Activated T-cell treated with anti-CD3 and anti-CD28 coated beads for 24 hours (primary cell): Measurements from ENCODE around the gene ZNF77.
"Not testable (repeated sequence)": the region's sequence is repeated elsewhere in the genome, so short reads cannot be mapped to it uniquely, and the experiment has no call there.

Experiments
- DNase-seq: peaks from one replicate; pipeline ENCODE4 v3.0.0-alpha.2; 2020; ENCODE audit warnings: low read depth

ZNF77 gene

GRCh38 chr19:2970201-2970835, 25.5 kb upstream of the ZNF77 start:
- DNase-seq: no peak

- no peak for DNase-seq
Observed at GRCh38 chr19:2969104-2969504, 24.3 kb upstream of the ZNF77 start.

GRCh38 chr19:2967972-2968371, 23.2 kb upstream of the ZNF77 start:
- no peak for DNase-seq

- no peak for DNase-seq
Observed at GRCh38 chr19:2964874-2965273, 20.1 kb upstream of the ZNF77 start.

GRCh38 chr19:2963631-2964030, 18.9 kb upstream of the ZNF77 start:
- not testable (repeated sequence) for DNase-seq

- no peak for DNase-seq
Observed at GRCh38 chr19:2963122-2963521, 18.4 kb upstream of the ZNF77 start.

- peak; percentile 46 for DNase-seq
Observed at GRCh38 chr19:2962018-2962670, 17.4 kb upstream of the ZNF77 start.

GRCh38 chr19:2960120-2960519, 15.3 kb upstream of the ZNF77 start:
- no peak for DNase-seq

GRCh38 chr19:2957160-2957559, 12.4 kb upstream of the ZNF77 start:
- DNase-seq: no peak

- no peak for DNase-seq
Observed at GRCh38 chr19:2952953-2953481, 8.2 kb upstream of the ZNF77 start.

GRCh38 chr19:2950286-2951124, 5.7 kb upstream of the ZNF77 start:
- peak; percentile 100 for DNase-seq

- no peak for DNase-seq
Observed at GRCh38 chr19:2949939-2950285, 5.1 kb upstream of the ZNF77 start.

- no peak for DNase-seq
Observed at GRCh38 chr19:2945575-2946184, 909 bp upstream of the ZNF77 start.

- no peak for DNase-seq
Observed at GRCh38 chr19:2944403-2944774, 382 bp downstream of the ZNF77 start.

- DNase-seq: no peak
Observed at GRCh38 chr19:2942928-2943640, 1.7 kb downstream of the ZNF77 start.

GRCh38 chr19:2935863-2936262, 8.9 kb downstream of the ZNF77 start:
- DNase-seq: not testable (repeated sequence)

GRCh38 chr19:2933490-2933910, 11.3 kb downstream of the ZNF77 start:
- DNase-seq: no peak

- DNase-seq: no peak
Observed at GRCh38 chr19:2927032-2927430, 17.7 kb downstream of the ZNF77 start.

GRCh38 chr19:2926341-2927031, 18.3 kb downstream of the ZNF77 start:
- no peak for DNase-seq

GRCh38 chr19:2923510-2923909, 21.3 kb downstream of the ZNF77 start:
- no peak for DNase-seq

- no peak for DNase-seq
Observed at GRCh38 chr19:2922987-2923386, 21.8 kb downstream of the ZNF77 start.
